ENCODE data around the gene NCBP3.

- TF ChIP-seq POLR2A (IDR thresholded peaks at IDR 0.05) (no peak), CTCF (IDR thresholded peaks at IDR 0.05) (no peak)
These were observed 65.1 kb downstream of the NCBP3 start for GRCh38 chr17:3780986-3781385.
